PC-9 (cell line): ENCODE data around the gene BEST3. TPM values are rescaled to one million over a fixed set of nuclear protein-coding genes. Genes with fewer than 3 reads are reported as not detected.

ENCODE experiments used
- BruUV-seq: library from RNA; stranded (reverse); fragments of 400-500 nt; replicated peaks from 2 replicates; lab custom pipeline; 2021; lab: Mats Ljungman, UMichigan
- CTCF ChIA-PET: fragments of 300-600 bp; sonication (Branson Sonifier 250); formaldehyde crosslinking; loops from one replicate; lab custom pipeline; 2022; ENCODE audit warnings: antibody characterized with exemption; lab: Charles Lee
- POLR2A ChIA-PET: fragments of 300-600 bp; sonication (Branson Sonifier 250); formaldehyde crosslinking; loops from one replicate; lab custom pipeline; 2022; ENCODE audit warnings: antibody characterized with exemption; ENCODE audit not compliant: unreplicated experiment; lab: Charles Lee
- DNase-seq, 2 experiments: peaks; one replicate each; pipeline versions ENCODE4 v3.0.0 to v3.0.0-alpha.2; 2015 to 2022; ENCODE audit warnings: mixed read lengths in 1 of 2
- H2AFZ ChIP-seq: fragments of 200-600 bp; sonication (generic); 2 replicates; pipeline ENCODE4 v1.8.1; 2017; ENCODE audit warnings: antibody characterized with exemption
- H3F3A ChIP-seq: fragments of 200-600 bp; sonication (generic); 2 replicates; pipeline ENCODE4 v1.8.1; 2017; ENCODE audit warnings: antibody characterized with exemption, mild to moderate bottlenecking, low read depth; ENCODE audit not compliant: insufficient read depth
- H3K27ac ChIP-seq: fragments of 200-600 bp; sonication (generic); 2 replicates; pipeline ENCODE4 v1.6.1; 2016; ENCODE audit warnings: mixed run types
- H3K27me3 ChIP-seq: fragments of 200-600 bp; sonication (generic); 2 replicates; pipeline ENCODE4 v1.6.1; 2016; ENCODE audit warnings: low read depth, mixed run types; ENCODE audit not compliant: insufficient read depth
- H3K36me3 ChIP-seq: fragments of 200-600 bp; sonication (generic); 2 replicates; pipeline ENCODE4 v1.6.1; 2016; ENCODE audit warnings: low read depth, mixed run types
- H3K4me1 ChIP-seq: fragments of 200-600 bp; sonication (generic); replicated peaks from 2 replicates; pipeline ENCODE4 v1.6.1; 2016; ENCODE audit warnings: mixed run types; ENCODE audit not compliant: insufficient read depth
- H3K4me2 ChIP-seq: fragments of 200-600 bp; sonication (generic); 2 replicates; pipeline ENCODE4 v1.6.1; 2017; ENCODE audit warnings: mixed run types
- H3K4me3 ChIP-seq: fragments of 200-600 bp; sonication (generic); 2 replicates; pipeline ENCODE4 v1.6.1; 2016; ENCODE audit warnings: mixed run types
- H3K79me2 ChIP-seq: fragments of 200-600 bp; sonication (generic); 2 replicates; pipeline ENCODE4 v1.6.1; 2017; ENCODE audit warnings: low read depth, mixed run types
- H3K9me2 ChIP-seq: fragments of 200-600 bp; sonication (generic); 2 replicates; pipeline ENCODE4 v1.8.1; 2017; ENCODE audit warnings: mild to moderate bottlenecking; ENCODE audit not compliant: insufficient read depth
- H3K9me3 ChIP-seq: fragments of 200-600 bp; sonication (generic); 2 replicates; pipeline ENCODE4 v1.8.1; 2016; ENCODE audit warnings: low read depth; ENCODE audit not compliant: insufficient read depth
- H4K20me1 ChIP-seq: fragments of 200-600 bp; sonication (generic); 2 replicates; pipeline ENCODE4 v1.8.1; 2017; ENCODE audit not compliant: insufficient read depth
- CTCF ChIP-seq: fragments of 200-600 bp; sonication (generic); conservative IDR thresholded peaks from 2 replicates; pipeline ENCODE4 v1.6.1; 2017; ENCODE audit warnings: mixed run types, antibody characterized with exemption, mild to moderate bottlenecking, moderate library complexity
- EZH2 ChIP-seq: fragments of 200-600 bp; sonication (generic); IDR thresholded peaks from 2 replicates; pipeline ENCODE4 v1.8.0; 2017; ENCODE audit warnings: antibody characterized with exemption, low read depth
- intact Hi-C: fragments of 100-400 bp; cut with micrococcal nuclease; formaldehyde crosslinking; loops from one replicate; pipeline ENCODE4 v1.10.0; 2022; ENCODE audit not compliant: unreplicated experiment
- total RNA-seq: library from RNA; stranded (reverse); gene quantifications from 2 replicates; pipeline ENCODE4 v1.2.3, GENCODE V29; 2021

BEST3 gene
- total RNA-seq, 1 experiment from 2014 or later = 0.17 TPM

- Histone ChIP-seq H3K4me2 (no peak overlapping the region), H3K79me2 (no peaks in the 10 kb centered on the region), H3K4me1 (no peaks in the 10 kb centered on the region), H3K27ac (no peak overlapping the region), H3K36me3 (no peaks in the 10 kb centered on the region), H3K27me3 (peaks cover 17% of the 10 kb centered on the region; the same call in 1 of the 2 replicates), H4K20me1 (no peaks in the 10 kb centered on the region), H3K9me2 (no peaks in the 10 kb centered on the region), H3K4me3 (no peak overlapping the region), H3K9me3 (no peaks in the 10 kb centered on the region), H3F3A (no peaks in the 10 kb centered on the region), H2AFZ (no peak overlapping the region)
- no peak for DNase-seq
- POLR2A ChIA-PET = no interaction called here
- intact Hi-C loops = no loop called here
- BruUV-seq = no TSS peak
- TF ChIP-seq CTCF (no peak), EZH2 (no peak)
- CTCF ChIA-PET = no interaction called here
Measured at GRCh38 chr12:69620921-69621320, 78.2 kb downstream of the BEST3 start.

- Histone ChIP-seq H3K27ac (no peak overlapping the region), H3K4me3 (no peak overlapping the region), H3K9me2 (no peaks in the 10 kb centered on the region), H3F3A (no peaks in the 10 kb centered on the region), H3K4me1 (no peaks in the 10 kb centered on the region), H3K27me3 (peaks cover 17% of the 10 kb centered on the region; the same call in 1 of the 2 replicates), H3K4me2 (no peak overlapping the region), H2AFZ (no peak overlapping the region), H3K79me2 (no peaks in the 10 kb centered on the region), H3K9me3 (no peaks in the 10 kb centered on the region), H3K36me3 (no peaks in the 10 kb centered on the region), H4K20me1 (no peaks in the 10 kb centered on the region)
- TF ChIP-seq CTCF (no peak), EZH2 (no peak)
- intact Hi-C loops = no loop called here
- ChIA-PET POLR2A (no interaction called here), CTCF (no interaction called here)
- no peak for DNase-seq
- no TSS peak for BruUV-seq
Measured at GRCh38 chr12:69620077-69620476, 79.0 kb downstream of the BEST3 start.

GRCh38 chr12:69619050-69619449 lies 80.1 kb downstream of the BEST3 start:
- POLR2A ChIA-PET = no interaction called here
- CTCF ChIA-PET = no interaction called here
- H2AFZ ChIP-seq = no peak overlapping the region
- intact Hi-C loops = no loop called here
- H3K9me3 ChIP-seq = no peaks in the 10 kb centered on the region
- BruUV-seq = no TSS peak
- no peaks in the 10 kb centered on the region for H4K20me1 ChIP-seq
- H3F3A ChIP-seq = no peaks in the 10 kb centered on the region
- peaks cover 17% of the 10 kb centered on the region; the same call in 1 of the 2 replicates for H3K27me3 ChIP-seq
- H3K9me2 ChIP-seq = no peaks in the 10 kb centered on the region
- H3K4me3 ChIP-seq = no peak overlapping the region
- DNase-seq = no peak
- no peak overlapping the region for H3K27ac ChIP-seq
- H3K36me3 ChIP-seq = no peaks in the 10 kb centered on the region
- no peaks in the 10 kb centered on the region for H3K4me1 ChIP-seq
- no peaks in the 10 kb centered on the region for H3K79me2 ChIP-seq
- H3K4me2 ChIP-seq = no peak overlapping the region
- TF ChIP-seq CTCF (no peak), EZH2 (no peak)
